ENCODE results near the gene LRRN4CL.
"Not testable (repeated sequence)": the region's sequence is repeated elsewhere in the genome, so short reads cannot be mapped to it uniquely, and the experiment has no call there.

Gene LRRN4CL

DNA sequence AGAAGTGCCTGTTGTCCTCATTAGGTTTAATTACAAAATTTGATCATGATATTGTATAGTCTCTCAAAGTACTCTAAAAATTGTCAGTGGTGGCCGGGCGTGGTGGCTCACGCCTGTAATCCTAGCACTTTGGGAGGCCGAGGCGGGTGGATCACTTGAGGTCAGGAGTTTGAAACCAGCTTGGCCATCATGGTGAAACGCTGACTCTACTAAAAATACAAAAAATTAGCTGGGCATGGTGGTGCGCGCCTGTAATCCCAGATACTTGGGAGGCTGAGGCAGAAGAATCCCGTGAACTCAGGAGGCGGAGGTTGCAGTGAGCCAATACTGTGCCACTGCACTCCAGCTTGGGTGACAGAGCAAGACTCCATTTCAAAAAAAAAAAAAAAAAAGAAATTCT lies 13.9 kb downstream of the LRRN4CL start:
- not testable (repeated sequence) for DNase-seq

DNA sequence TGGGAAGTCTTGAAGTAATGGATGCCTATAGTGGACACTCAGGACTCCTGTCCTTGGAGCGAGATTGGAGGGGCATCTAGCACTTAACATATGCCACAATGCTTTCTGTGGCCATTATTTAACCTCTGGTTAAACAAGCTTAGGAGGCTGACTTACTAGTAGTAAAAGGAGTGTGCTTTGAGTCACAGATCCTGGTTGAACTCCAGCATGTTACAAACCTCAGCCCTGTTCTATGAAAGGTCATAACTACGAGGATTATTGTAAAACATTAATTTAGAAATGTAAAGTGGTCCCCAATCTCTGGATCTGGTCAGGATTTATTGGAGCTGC lies 16.2 kb downstream of the LRRN4CL start:
- DNase-seq = no peak

DNA sequence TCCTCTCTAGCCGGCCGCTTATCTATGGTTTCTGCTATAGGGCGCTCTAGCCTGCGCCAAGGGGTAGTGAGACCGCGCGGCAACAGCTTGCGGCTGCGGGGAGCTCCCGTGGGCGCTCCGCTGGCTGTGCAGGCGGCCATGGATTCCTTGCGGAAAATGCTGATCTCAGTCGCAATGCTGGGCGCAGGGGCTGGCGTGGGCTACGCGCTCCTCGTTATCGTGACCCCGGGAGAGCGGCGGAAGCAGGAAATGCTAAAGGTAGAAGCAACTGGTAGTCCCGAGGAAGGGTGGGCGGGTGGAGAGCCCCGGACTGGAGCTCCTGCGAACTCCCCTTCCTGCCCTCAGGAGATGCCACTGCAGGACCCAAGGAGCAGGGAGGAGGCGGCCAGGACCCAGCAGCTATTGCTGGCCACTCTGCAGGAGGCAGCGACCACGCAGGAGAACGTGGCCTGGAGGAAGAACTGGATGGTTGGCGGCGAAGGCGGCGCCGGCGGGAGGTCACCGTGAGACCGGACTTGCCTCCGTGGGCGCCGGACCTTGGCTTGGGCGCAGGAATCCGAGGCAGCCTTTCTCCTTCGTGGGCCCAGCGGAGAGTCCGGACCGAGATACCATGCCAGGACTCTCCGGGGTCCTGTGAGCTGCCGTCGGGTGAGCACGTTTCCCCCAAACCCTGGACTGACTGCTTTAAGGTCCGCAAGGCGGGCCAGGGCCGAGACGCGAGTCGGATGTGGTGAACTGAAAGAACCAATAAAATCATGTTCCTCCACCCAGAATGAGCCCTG lies 17.5 kb downstream of the LRRN4CL start, which contains the start of the genes LBHD1 and UQCC3:
Gene LBHD1, minus strand, starts transcription at position 660 of the 782 bp plus-strand sequence. CDS start 2,236 bp downstream, outside the sequence.
Gene UQCC3, plus strand, starts transcription at position 66 of the 782 bp plus-strand sequence. Its CDS starts 73 bp downstream, at position 139.
- DNase-seq = peak in 13 of 14 donors; percentile 53 to 91 (median 74)

DNA sequence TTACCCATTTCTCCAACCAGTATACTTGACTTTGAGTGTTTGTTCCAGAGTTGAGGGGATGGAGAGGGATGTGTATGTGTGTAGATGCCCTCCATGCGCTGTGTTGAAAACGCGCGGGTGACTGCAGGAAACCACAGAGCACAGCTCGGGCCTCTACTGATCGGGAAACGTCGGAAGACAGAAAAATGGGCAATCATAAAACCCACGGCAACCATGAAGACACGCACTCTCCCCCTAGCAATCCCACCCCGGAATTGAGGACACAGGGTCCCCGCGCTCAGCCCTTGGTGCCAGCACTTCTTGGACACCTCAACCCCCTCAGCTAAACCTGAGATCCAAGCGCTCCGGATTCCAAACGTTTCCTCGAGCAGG lies 18.1 kb downstream of the LRRN4CL start:
- no peak for DNase-seq

DNA sequence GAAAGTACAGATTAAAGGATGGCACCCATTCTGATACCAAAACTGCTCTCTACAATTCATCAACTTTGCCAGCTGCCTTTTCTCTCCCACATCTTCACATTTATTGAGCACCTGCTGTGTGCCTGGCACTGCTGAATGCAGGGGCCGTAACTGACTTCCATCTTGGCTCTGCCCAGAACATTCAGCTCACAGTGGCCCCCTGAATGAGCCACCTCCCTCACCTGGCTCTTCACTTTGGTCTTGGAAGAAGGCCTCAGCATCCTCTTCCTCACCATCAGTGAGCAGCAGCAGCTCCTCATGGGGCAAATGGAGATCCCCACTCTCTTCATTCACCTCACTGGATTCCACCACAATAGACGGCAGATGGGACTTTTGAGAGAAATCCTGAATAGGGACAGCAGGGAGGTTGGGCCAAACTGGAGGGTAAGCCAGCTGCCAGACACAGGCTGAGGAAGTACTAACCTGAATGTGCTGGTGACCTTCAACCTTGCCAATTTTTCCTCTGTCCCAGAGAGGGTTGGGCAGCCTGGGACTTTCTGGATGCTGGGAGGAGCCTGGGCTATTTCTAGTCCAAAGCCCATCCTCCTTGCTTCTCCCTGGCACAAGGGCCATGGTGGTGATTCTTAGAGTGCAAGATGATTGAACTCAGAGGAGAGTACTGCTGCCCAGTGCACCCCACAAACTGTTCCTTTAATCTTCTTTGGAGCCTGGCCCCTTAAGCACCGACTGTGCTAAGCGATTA lies 19.7 kb downstream of the LRRN4CL start:
- DNase-seq = no peak

DNA sequence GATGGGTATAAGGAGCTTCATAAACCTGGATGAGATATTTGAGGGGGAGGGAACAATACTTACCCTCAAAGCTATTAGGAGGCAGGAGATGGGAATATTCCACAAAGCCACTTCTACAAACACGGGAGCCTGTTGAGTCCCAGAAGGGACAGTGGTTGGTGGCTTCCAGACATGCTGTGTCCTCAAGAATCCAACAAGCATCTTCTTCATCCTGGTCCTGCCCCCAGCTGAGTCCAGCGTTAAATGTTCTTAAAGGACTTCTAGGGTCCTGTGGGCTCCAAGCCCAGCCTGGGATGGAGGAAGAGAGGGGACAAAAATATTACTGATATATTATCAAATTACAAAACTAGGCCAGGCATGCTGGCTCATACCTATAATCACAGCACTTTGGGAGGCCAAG lies 21.9 kb downstream of the LRRN4CL start:
- DNase-seq = no peak

DNA sequence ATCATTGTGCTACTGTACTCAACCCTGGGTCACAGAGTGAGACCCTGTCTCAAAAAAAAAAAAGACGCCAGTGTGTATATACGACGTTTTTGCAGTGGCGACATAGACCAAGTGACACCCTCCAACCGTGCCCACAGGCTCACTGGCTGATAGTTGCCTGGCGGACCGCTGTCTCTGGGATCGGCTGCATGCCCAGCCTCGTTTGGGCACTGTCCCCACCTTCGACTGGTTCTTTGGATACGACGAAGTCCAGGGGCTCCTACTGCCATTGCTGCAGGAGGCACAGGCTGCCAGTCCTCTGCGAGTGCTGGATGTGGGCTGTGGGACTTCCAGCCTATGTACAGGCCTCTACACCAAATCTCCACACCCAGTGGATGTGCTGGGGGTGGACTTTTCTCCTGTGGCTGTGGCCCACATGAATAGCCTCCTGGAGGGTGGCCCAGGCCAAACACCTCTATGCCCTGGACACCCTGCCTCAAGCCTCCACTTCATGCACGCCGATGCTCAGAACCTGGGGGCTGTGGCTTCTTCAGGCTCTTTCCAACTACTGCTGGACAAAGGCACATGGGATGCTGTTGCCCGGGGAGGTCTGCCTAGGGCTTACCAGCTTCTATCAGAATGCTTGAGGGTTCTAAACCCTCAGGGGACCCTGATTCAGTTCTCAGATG lies 22.9 kb downstream of the LRRN4CL start:
- DNase-seq = no peak

DNA sequence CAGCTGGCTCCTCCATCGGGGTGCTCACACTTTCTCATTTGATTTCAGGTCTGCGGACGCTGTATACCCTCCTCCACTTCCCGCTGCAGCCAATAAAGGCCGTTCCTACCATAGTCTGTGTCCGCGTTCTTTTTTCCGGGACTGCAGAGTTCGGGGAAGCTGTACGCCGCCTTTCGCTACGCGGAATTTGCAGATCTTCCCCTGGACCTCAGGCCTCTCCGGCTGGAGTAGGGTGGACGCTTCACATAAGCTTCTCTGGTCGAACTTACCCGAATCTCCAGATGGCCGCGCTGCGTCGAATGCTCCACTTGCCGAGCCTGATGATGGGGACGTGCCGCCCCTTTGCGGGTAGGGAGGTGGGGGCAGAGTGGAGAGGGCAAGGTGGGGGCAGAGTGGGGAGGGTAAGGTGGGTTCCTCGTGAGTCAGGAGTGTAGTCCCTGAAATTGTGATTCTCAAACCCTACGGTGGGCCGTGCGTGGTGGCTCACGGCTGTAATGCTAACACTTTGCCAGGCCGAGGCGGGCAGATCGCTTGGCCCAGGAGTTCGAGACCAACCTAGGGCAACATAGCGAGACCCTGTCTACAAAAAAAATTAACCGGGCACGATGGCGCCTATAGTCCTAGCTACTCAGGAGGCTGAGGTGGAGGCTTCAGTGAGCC lies 23.6 kb downstream of the LRRN4CL start:
- DNase-seq = peak in 7 of 14 donors; percentile 43 to 74 (median 62)

DNA sequence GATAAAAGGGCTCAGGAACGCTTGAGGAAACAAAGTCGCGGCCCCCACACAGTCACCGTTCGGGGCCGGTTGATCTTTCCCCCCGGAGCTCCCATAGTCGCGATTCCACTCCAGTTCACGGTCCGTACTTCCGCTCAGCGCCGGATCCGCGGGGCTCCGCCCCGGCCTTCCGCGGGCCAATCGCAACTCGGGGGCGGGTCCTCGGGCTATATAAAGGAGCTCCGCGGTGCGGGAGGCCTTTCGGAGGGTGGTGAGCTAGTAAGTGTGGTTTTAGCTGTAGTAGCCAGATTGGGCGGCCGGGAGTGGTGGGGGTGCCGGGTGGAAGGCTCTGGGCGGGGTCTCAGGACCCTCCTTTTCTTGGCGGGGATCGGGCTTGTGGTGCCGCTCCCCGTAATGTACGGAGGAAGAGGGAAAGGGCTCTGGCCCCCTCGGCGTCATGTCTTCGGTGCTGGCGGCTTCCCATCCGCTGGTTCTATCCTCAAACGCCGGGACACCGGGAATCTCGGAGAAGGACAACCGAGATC lies 24.2 kb downstream of the LRRN4CL start, which contains the start of the genes C11orf98 and CSKMT:
Gene C11orf98, minus strand, starts transcription at position 136 of the 524 bp plus-strand sequence. Its CDS starts 41 bp downstream, at position 95.
Gene CSKMT, plus strand, starts transcription at position 238 of the 524 bp plus-strand sequence. CDS start 568 bp downstream, outside the sequence.
- DNase-seq = peak; percentile 70 to 97 (median 94)

DNA sequence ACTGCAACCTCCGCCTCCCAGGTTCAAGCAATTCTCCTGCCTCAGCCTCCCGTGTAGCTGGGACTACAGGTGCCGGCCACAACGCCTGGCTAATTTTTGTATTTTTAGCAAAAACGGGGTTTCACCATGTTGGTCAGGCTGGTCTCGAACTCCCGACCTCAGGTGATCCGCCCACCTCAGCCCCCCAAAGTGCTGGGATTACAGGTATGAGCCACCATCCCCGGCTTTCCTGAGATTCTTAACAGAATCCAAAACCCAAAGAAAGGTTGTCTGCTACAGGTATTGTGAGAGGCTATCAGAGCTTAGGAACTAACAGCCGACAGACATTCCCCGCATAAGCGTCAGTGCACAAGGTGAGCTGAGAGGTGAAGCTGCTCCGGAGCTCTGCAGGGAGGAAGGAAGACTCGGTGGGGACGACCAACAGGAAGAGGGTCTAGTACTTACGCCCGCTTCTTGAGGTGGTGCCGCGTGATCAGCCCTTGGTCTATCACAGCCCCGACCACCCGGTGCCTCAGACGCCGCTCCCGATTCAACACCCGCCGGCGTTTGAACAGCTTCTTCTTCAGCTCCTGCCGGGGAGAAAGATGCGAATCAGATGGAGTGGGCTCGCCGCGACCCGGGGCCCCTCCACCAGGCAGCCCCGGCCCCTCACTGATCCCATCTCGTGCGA lies 24.8 kb downstream of the LRRN4CL start:
- no peak for DNase-seq

DNA sequence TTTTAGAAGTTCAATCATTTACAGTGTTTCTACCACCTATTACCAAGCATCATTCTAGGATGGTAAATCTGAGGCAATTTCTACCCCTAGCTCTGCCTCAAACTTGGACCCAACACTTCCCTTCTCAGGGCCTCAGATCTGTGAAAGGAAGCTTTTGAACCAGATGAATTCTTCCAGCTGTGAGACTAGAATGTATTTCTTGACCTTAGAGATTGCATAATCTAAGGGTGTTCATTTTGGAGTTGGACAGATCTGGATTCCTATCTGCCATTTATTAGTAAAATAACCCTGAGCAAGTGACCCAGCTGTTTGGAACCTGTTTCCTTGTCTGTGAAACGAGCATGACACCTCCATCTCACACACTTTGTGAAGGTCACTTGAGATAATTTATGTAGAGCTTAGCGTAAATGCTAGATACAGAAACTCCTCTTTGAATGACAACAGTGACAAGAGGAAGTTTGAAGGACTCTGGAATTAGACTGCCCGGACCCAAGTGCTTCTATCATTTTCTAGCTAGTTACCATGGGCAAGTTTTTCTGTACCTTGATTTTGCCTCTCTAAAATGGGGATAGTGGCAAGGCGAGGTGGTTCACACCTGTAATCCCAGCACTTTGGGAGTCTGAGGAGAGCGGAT lies 32.4 kb downstream of the LRRN4CL start:
- no peak for DNase-seq

DNA sequence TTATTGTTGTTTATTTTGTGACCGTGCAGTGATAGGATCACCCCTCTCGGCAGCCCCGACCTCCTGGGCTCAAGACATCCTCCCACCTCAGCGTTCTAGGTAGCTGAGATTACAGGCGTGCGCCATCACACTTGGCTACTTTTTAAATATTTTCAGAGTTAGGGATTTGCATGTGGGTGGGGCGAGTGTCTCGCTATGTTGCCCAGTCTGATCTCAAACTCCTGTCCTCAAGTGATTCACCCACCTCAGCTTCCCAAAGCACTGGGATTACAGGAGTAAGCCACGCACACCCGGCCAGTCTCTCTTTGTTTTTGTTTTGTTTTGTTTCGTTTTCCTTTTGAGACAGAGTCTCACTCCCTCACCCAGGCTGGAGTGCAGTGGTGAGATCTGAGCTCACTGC lies 35.0 kb downstream of the LRRN4CL start:
- no peak for DNase-seq

DNA sequence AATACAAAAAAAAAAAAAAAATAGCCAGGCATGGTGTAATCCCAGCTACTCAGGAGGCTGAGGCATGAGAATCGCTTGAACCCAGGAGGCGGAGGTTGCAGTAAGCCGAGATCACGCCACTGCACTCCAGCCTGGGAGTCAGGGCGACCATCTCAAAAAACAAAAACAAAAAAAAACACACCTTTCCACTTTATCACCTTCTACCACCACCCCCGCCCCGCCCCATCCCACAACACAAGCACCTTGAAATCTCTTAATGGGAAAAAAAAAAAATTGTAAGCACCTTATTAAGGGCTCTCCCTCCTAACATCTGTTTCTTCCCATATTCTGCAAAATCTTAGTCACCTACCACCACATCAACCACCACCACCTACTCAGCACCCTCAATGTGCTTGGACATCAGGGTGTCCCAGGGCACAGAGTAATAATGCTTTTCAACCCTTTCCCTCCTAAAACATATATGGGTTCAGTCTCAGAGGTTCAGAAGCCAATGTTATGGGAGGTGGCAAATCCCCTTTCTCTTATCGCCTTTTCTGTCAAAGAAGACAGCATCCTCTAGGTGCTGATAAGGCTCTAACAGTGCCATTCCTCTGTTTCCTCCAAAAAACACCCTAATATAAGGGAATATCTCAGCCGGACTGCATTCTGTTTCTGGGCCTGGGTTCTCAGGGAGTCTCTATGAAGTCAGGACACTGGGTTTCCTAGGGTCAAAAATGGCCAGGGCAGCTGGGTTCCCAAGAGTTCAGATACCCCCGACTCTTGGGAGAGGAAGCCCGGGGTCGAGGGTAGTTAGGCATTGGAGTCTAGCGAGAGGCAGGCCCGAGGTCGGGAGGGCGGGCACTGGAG lies 36.9 kb downstream of the LRRN4CL start:
- no peak for DNase-seq

DNA sequence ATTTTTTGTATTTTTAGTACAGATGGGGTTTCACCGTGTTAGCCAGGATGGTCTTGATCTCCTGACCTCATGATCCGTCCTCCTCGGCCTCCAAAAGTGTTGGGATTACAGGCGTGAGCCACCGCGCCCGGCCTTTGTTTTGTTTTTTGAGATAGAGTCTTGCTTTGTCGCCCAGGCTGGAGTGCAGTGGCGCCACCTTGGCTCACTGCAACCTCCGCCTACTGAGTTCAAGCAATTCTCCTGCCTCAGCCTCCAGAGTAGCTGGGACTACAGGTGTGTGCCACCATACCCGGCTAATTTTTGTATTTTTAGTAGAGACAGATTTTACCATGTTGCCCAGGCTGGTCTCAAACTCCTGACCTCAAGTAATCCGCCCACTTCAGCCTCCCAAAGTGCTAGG lies 39.0 kb downstream of the LRRN4CL start:
- DNase-seq = not testable (repeated sequence)

DNA sequence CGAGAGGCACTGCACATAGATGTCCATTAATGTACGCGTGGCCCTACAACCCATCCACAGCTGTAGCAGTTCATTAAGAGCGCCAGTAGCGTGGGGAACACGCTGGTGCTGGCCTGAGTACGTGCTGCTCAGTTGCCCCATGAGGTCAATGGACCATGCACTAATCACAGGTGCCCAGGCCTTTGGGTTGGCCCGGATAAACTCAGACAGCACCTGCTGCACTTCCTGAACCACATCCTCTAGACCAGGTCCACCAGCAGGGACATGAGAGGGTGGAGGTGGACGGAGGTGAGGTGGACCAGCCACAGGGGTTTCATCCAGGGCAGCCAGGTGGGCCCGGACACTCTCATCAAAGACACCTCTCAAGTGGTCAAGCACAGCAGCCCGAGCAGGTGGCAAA lies 39.8 kb downstream of the LRRN4CL start:
- DNase-seq = no peak

DNA sequence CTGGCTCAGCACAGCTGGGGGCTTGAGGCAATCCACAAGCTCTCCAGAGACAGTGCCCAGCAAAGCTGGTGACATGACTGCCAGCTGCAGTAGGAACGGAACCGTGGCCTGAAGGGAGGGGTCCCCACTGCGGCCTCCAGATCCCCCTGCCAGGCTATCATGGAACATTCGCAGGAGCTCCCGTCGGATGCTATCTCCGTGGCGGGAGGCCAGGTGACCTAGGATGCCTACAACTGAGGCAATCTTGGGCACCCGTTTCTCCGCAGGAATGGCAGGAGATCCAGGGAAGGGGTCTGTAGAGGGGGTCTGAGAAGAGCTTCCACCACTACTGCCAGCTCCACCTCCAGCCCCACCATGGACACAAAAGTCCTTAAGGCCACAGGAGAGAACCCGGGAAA lies 40.4 kb downstream of the LRRN4CL start:
- DNase-seq = no peak

DNA sequence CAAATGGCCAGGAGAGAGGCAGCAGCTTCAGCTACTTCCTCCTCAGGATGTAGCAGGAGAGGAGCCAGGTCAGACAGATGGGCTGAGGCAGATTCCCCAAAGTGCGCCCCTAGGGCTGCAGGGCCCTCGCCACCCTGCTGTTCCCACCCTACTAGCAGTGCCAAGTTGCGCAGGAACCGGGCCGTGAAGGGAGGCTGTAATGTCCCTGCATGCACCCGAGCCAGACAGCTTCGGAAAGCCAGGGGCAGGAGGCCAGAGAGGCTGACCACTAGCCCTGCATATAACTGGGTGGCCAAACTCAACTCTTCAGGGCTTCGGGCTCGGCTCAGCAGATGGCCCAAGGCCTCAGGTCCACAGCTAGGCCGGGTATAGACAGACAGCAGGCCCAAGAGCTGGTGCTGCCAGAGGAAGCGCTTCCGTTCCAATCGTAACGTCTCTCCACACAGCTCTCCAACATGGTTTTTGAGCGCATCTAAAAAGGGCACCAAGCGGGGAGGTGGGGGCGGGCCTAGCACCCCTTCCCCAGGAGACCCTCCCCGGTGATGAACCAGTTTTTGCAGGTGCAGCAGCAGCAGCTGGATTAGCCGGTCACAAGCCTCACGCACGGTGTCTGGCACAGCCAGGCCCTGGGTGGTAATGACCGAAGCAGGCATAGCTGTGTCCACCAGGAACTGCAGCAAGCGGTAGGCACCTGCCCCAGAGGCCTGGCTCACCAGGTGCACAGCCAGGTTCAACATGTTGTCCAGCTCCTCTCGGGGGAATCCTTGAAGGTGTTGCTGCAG lies 41.0 kb downstream of the LRRN4CL start:
- DNase-seq = no peak

DNA sequence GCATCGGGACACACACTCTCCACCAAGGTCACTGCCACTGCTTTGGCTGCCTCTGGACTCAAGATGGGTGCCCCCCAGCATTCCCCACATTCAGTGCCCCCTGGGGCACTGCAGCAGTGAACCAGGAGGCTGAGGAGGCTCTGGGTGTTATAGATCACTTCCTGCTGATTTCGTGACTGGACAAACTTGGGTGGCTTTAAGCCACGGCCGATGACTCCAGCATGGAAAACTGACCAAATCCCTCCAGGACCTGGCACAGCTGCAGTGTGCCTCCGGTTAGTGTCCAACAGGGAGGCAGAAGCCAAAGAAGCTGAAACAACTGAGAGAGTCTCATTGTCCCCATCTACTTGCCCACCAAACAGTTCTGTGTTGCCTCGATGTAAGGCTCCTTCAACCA lies 41.7 kb downstream of the LRRN4CL start:
- DNase-seq = no peak

All from C1 segment of cervical spinal cord (tissue), 14 donors.